Natural killer cell (primary cell): ENCODE measurements around the gene STIP1. TPM values are rescaled to one million over a fixed set of nuclear protein-coding genes. Genes with fewer than 3 reads are reported as not detected.
A peak's percentile ranks its signal among the peaks of the same experiment; 100 is the strongest.

Experiments used
- ATAC-seq, 3 donors: fragments of 150-1000 bp in 2 of 3; fragments of 200-7000 bp in 1 of 3; cut with Tn5 transposase; 1 replicate in 1 of 3; 2 replicates in 2 of 3; pipeline ENCODE4 v1.10.0; 2021; ENCODE audit warnings: mild to moderate bottlenecking in 2 of 3, moderate library complexity in 2 of 3
- DNase-seq, 2 donors: peaks; one replicate each; pipeline versions ENCODE4 v3.0.0 to v3.0.0-alpha.2; 2013 to 2021; ENCODE audit warnings: mixed read lengths in 1 of 2
- H3K27ac ChIP-seq: one replicate; pipeline ENCODE4 v1.5.1; 2013; ENCODE audit warnings: mild to moderate bottlenecking, low read length
- H3K27me3 ChIP-seq: one replicate; pipeline ENCODE4 v1.6.1; 2013; ENCODE audit warnings: low read length; ENCODE audit not compliant: control insufficient read depth, insufficient read depth
- H3K36me3 ChIP-seq: one replicate; pipeline ENCODE4 v1.6.1; 2013; ENCODE audit warnings: low read length; ENCODE audit not compliant: control insufficient read depth, insufficient read depth
- H3K4me1 ChIP-seq: one replicate; pipeline ENCODE4 v1.6.1; 2013; ENCODE audit warnings: low read length; ENCODE audit not compliant: control insufficient read depth, insufficient read depth
- H3K4me3 ChIP-seq: one replicate; pipeline ENCODE4 v1.5.1; 2013; ENCODE audit warnings: low read length
- H3K9me3 ChIP-seq: one replicate; pipeline ENCODE4 v1.6.1; 2013; ENCODE audit warnings: low read length; ENCODE audit not compliant: control insufficient read depth, insufficient read depth
- H3K27ac Mint-ChIP-seq, 2 donors: one replicate each; pipeline ENCODE4 v1.8.0; 2022; ENCODE audit warnings: mild to moderate bottlenecking in 2 of 2, mixed read lengths in 2 of 2, moderate library complexity in 1 of 2
- H3K27me3 Mint-ChIP-seq, 2 donors: one replicate each; pipeline ENCODE4 v1.8.0; 2022; ENCODE audit warnings: low read depth in 2 of 2, mixed read lengths in 2 of 2
- H3K36me3 Mint-ChIP-seq: one replicate; pipeline ENCODE4 v1.8.0; 2022; ENCODE audit warnings: mixed read lengths
- H3K4me1 Mint-ChIP-seq, 2 donors: one replicate each; pipeline ENCODE4 v1.8.0; 2022; ENCODE audit warnings: mixed read lengths in 2 of 2
- H3K4me3 Mint-ChIP-seq: one replicate; pipeline ENCODE4 v1.8.0; 2022; ENCODE audit warnings: mild to moderate bottlenecking, moderate library complexity, mixed read lengths
- H3K9me3 Mint-ChIP-seq, 2 donors: one replicate each; pipeline ENCODE4 v1.8.0; 2022; ENCODE audit warnings: mixed read lengths in 2 of 2
- WGBS: methylation state at CpG from one replicate; pipeline ENCODE4 v1.1.7; 2013; ENCODE audit warnings: missing lambda C conversion rate; ENCODE audit not compliant: insufficient coverage; 5-methylcytosine and 5-hydroxymethylcytosine counted together
- intact Hi-C: fragments of 100-400 bp; cut with micrococcal nuclease; formaldehyde crosslinking; loops from one replicate; pipeline ENCODE4 v1.14.2; 2022
- total RNA-seq, 4 donors: library from RNA; stranded (reverse); fragments of 120-200 nt in 1 of 4; gene quantifications; one replicate each; pipeline versions ENCODE4 v1.2.3 to v1.2.4, GENCODE V29; 2013 to 2022
- TF ChIP-seq, protein P1 (sequence below): fragments of 200-600 bp; IDR thresholded peaks from one replicate; pipeline ENCODE4 v1.8.0; 2022; ENCODE audit warnings: antibody characterized with exemption

Gene STIP1
- total RNA-seq: 100 to 1,000 TPM in 1 of 3 donors, 10 to 100 TPM in 2; 80.9 to 110 (median 85.1) TPM
- total RNA-seq (2013): 77.6 TPM

DNA sequence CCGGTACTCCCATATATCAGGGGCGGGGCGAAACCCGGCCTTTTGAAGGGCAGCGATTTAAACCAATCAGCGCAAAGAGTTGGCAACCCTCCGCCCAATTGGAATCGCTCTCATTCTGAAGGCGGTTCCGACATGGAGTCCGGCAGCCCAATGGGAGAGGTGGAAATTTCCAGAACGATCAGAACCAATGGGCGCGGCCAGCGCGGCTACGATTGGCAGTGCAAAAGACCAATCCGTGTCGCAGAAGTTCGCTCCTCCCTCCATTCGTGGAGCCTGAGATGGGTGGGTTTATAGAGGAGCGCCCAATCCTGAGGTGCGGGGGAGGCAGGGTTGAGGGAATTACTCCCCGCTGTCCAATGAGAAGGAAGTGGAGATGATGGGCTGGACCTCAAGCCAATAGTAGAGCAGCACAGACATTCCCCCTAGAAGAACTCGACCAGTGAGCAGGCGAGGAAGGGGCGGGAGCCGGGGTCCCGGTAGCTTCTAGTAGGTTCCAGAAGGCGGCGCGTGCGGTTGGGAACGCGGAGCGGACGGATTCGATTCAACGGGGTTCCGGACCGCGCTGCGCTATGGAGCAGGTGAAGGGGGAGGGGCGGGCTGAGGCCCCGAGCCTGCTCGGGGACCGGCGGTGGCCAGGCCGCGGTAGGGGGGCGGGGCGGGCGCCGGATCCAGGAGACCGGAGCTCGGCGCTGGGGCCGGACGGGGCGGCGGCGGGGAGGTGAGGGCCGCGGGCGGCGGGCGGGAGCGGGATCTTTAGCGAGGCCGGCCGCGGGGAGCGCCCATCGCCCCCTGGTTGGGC lies at the start of gene STIP1:
TSS of gene STIP1 (plus strand) at position 479 of the 799 bp plus-strand sequence. CDS start at position 570, 91 bp downstream.
- TF ChIP-seq, protein P1, sequence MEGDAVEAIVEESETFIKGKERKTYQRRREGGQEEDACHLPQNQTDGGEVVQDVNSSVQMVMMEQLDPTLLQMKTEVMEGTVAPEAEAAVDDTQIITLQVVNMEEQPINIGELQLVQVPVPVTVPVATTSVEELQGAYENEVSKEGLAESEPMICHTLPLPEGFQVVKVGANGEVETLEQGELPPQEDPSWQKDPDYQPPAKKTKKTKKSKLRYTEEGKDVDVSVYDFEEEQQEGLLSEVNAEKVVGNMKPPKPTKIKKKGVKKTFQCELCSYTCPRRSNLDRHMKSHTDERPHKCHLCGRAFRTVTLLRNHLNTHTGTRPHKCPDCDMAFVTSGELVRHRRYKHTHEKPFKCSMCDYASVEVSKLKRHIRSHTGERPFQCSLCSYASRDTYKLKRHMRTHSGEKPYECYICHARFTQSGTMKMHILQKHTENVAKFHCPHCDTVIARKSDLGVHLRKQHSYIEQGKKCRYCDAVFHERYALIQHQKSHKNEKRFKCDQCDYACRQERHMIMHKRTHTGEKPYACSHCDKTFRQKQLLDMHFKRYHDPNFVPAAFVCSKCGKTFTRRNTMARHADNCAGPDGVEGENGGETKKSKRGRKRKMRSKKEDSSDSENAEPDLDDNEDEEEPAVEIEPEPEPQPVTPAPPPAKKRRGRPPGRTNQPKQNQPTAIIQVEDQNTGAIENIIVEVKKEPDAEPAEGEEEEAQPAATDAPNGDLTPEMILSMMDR: no peak
- H3K27ac ChIP-seq: peak within 1 kb of the TSS; percentile 66
- no peaks in the 10 kb centered on the region for H3K27me3 ChIP-seq
- H3K36me3 ChIP-seq: no peaks in the 10 kb centered on the region
- Mint-ChIP-seq H3K9me3 (no peaks in the 10 kb centered on the region), H3K27ac (no peak within 1 kb of the TSS), H3K27me3 (no peaks in the 10 kb centered on the region), H3K36me3 (no peaks in the 10 kb centered on the region), H3K4me1 (peaks cover 6 to 31% of the 10 kb centered on the region in 2 donors), H3K4me3 (peak within 1 kb of the TSS; percentile 98)
- ATAC-seq: peak; percentile 85 to 95 (median 86)
- under 1% methylated on average over 74 of the region's 74 CpGs for WGBS
- peaks cover 20% of the 10 kb centered on the region for H3K4me1 ChIP-seq
- intact Hi-C loops: loop anchor here (1.0 to 5.0 kb wide), 5 partner anchors 21 to 131 kb away; partner anchors contain the start of genes CATSPERZ, DNAJC4, FERMT3 and FKBP2
- DNase-seq: peak; percentile 96 to 100
- H3K4me3 ChIP-seq: peak within 1 kb of the TSS; percentile 60
- H3K9me3 ChIP-seq: no peaks in the 10 kb centered on the region

DNA sequence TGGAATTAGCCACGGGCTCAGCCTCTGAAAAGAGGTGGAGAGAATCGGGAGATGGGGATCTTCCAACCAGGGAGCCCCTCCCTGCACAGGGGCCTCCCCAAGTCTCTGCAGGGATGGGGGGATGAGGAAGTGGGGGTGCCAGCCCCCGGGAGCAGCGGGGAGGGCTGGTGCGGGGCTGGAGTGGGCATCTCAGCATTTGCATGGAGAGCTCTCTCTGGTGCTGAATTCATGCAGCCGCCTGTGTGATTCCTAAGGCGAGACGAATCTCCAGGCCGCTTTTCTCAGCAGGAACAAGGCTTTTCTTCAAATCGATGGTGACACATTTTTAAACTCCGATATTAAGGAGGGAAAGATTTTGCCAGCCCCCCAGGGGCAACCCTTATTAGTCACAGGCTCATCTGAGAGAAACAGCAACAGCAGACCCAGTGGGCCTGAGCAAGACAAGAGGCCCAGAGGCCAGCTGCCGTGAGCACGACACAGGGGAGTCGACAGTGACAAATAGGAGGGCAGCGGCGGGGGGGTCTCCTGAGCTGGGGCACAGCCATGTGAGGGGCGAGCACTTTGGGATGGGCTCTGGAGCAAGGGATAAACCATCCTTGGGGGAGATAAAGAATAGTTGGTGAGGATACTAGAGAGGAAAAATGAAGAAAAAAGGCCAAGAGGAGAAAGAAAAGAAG lies 49.1 kb upstream of the STIP1 start:
- H3K4me3 Mint-ChIP-seq: no peak overlapping the region

GRCh38 chr11:64138398-64138797 lies 47.6 kb upstream of the STIP1 start:
- Histone ChIP-seq H3K9me3 (no peaks in the 10 kb centered on the region), H3K4me3 (no peak overlapping the region), H3K27ac (no peak overlapping the region), H3K27me3 (no peaks in the 10 kb centered on the region), H3K4me1 (peaks cover 3% of the 10 kb centered on the region), H3K36me3 (no peaks in the 10 kb centered on the region)
- 91% methylated on average over 16 of the region's 16 CpGs for WGBS
- TF ChIP-seq, protein P1: no peak
- Mint-ChIP-seq H3K27me3 (no peaks in the 10 kb centered on the region), H3K36me3 (no peaks in the 10 kb centered on the region), H3K4me3 (no peak overlapping the region), H3K9me3 (no peaks in the 10 kb centered on the region), H3K4me1 (no peaks in the 10 kb centered on the region), H3K27ac (no peak overlapping the region)
- ATAC-seq (no peak), DNase-seq (no peak)
- intact Hi-C loops: no loop called here

More for the DNA sequence above, 49.1 kb upstream of the STIP1 start:
- Histone ChIP-seq H3K4me1 (no peaks in the 10 kb centered on the region), H3K36me3 (no peaks in the 10 kb centered on the region), H3K27ac (no peak overlapping the region), H3K4me3 (no peak overlapping the region), H3K27me3 (no peaks in the 10 kb centered on the region), H3K9me3 (no peaks in the 10 kb centered on the region)
- WGBS: 91% methylated on average over 17 of the region's 17 CpGs
- Mint-ChIP-seq H3K27ac (no peak overlapping the region), H3K9me3 (no peaks in the 10 kb centered on the region), H3K4me1 (no peaks in the 10 kb centered on the region), H3K27me3 (no peaks in the 10 kb centered on the region), H3K36me3 (no peaks in the 10 kb centered on the region)
- ATAC-seq: no peak
- TF ChIP-seq, protein P1: no peak
- no peak for DNase-seq
- intact Hi-C loops: no loop called here
